Ishikawa (cell line): ENCODE results near the gene NRL.

Source experiments
- CEBPB ChIP-seq: IDR thresholded peaks from 2 replicates; pipeline ENCODE4 v1.6.1; 2012
- CREB1 ChIP-seq: IDR thresholded peaks from 2 replicates; pipeline ENCODE4 v1.6.1; 2012; ENCODE audit warnings: low read depth
- EGR1 ChIP-seq: IDR thresholded peaks from 2 replicates; pipeline ENCODE4 v1.6.1; 2012
- EP300 ChIP-seq: IDR thresholded peaks from 2 replicates; pipeline ENCODE4 v1.6.1; 2012; ENCODE audit warnings: borderline replicate concordance
- FOXM1 ChIP-seq: IDR thresholded peaks from 2 replicates; pipeline ENCODE4 v1.6.1; 2012; ENCODE audit warnings: low read depth, borderline replicate concordance
- MAX ChIP-seq: IDR thresholded peaks from 2 replicates; pipeline ENCODE4 v1.6.1; 2012
- NFIC ChIP-seq: IDR thresholded peaks from 2 replicates; pipeline ENCODE4 v1.6.1; 2012
- RAD21 ChIP-seq: IDR thresholded peaks from 2 replicates; pipeline ENCODE4 v1.6.1; 2012; ENCODE audit warnings: low read depth
- REST ChIP-seq: IDR thresholded peaks from 2 replicates; pipeline ENCODE4 v1.6.1; 2012; ENCODE audit warnings: low read depth, mild to moderate bottlenecking
- TAF1 ChIP-seq: IDR thresholded peaks from 2 replicates; pipeline ENCODE4 v1.6.1; 2012; ENCODE audit warnings: low read depth, mild to moderate bottlenecking
- TCF12 ChIP-seq: IDR thresholded peaks from 2 replicates; pipeline ENCODE4 v1.6.1; 2012; ENCODE audit warnings: low read depth
- TEAD4 ChIP-seq: IDR thresholded peaks from 2 replicates; pipeline ENCODE4 v1.6.1; 2012
- USF1 ChIP-seq: IDR thresholded peaks from 2 replicates; pipeline ENCODE4 v1.6.1; 2012
- YY1 ChIP-seq: IDR thresholded peaks from 2 replicates; pipeline ENCODE4 v1.6.1; 2012; ENCODE audit warnings: low read depth
- ZBTB7A ChIP-seq: IDR thresholded peaks from 2 replicates; pipeline ENCODE4 v1.6.1; 2012; ENCODE audit warnings: low read depth

NRL gene

GRCh38 chr14:24100982-24101494 lies 13.7 kb downstream of the NRL start:
- TF ChIP-seq NFIC = no peak
- no peak for TF ChIP-seq TEAD4
- TF ChIP-seq CEBPB = no peak
- no peak for TF ChIP-seq REST
- TF ChIP-seq MAX = no peak
- no peak for TF ChIP-seq CREB1
- no peak for TF ChIP-seq ZBTB7A
- no peak for TF ChIP-seq RAD21
- TF ChIP-seq YY1 = no peak
- no peak for TF ChIP-seq TCF12
- no peak for TF ChIP-seq EP300
- no peak for TF ChIP-seq FOXM1
- no peak for TF ChIP-seq TAF1
- no peak for TF ChIP-seq EGR1

GRCh38 chr14:24100197-24100981 lies 14.4 kb downstream of the NRL start:
- TF ChIP-seq CEBPB (no peak), TEAD4 (no peak), MAX (no peak), NFIC (no peak), USF1 (no peak), CREB1 (no peak), RAD21 (no peak), TAF1 (no peak), EP300 (no peak)

GRCh38 chr14:24098927-24099813 lies 15.6 kb downstream of the NRL start:
- TF ChIP-seq USF1 = peak; percentile 79
- no peak for TF ChIP-seq EP300
- TF ChIP-seq MAX = peak; percentile 95
- TF ChIP-seq TEAD4 = no peak
- no peak for TF ChIP-seq REST
- TF ChIP-seq TCF12 = peak; percentile 71
- peak; percentile 83 for TF ChIP-seq NFIC
- TF ChIP-seq YY1 = peak; percentile 61; the same call in 1 of the 2 replicates
- no peak for TF ChIP-seq CEBPB

GRCh38 chr14:24098229-24098926 lies 16.4 kb downstream of the NRL start:
- no peak for TF ChIP-seq REST
- TF ChIP-seq EP300 = no peak
- TF ChIP-seq ZBTB7A = no peak
- TF ChIP-seq YY1 = no peak
- TF ChIP-seq TCF12 = no peak
- TF ChIP-seq NFIC = no peak
